ENCODE measurements around the gene SPNS3. TPM values are rescaled to one million over a fixed set of nuclear protein-coding genes. Genes with fewer than 3 reads are reported as not detected.

SPNS3 gene
- total RNA-seq, 1 donor from 2014 or later: not detected

- DNase-seq (ENCODE audit: low read depth) (no peak), FAIRE-seq (no peak)
- Histone ChIP-seq H3K36me3 (ENCODE audit: control insufficient read depth, insufficient read depth, low read length) (no peaks in the 10 kb centered on the region), H3K27me3 (ENCODE audit: control insufficient read depth, insufficient read depth, low read length) (peaks cover 3% of the 10 kb centered on the region), H3K4me3 (ENCODE audit: low read depth, low read length) (no peak overlapping the region)
- no peak for TF ChIP-seq CTCF (IDR thresholded peaks at IDR 0.05; ENCODE audit: insufficient read depth, low read length, severe bottlenecking)
Observed at GRCh38 chr17:4445731-4446130, 12.0 kb downstream of the SPNS3 start.

DNA sequence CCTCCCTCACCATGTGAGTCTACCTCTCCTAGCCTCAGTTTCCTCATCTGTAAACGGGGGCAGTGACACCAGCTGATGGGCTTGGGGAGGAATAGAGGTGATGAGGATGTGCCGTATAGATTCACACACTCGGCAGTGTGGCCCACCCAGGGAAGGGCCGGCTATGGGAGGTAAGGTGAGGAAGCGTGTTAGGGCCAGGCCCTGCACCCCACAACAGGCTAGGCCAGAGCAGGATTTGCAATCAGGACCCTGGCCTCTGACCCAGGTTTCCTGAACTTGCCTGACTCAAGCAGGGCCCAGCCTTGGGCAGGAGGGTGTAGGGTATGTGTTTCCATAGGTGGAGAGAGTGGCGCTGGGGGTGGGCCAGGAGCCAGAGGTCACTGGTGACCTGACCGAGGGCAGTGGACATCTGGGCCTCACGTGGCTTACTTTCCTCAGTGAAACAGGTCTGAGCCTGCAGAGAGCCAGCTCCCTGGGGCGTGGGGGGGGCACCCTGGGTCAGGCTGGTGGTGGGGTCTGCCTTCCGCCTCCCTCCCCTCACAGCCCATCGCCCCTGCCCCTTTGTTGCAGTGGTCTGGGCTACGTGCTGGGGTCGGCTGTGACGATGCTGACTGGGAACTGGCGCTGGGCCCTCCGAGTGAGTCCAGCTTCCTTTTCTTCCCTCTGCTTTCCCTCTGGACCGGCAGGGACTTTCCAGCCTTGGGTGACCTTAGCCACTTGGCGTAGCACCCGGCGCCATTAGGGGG, 12.8 kb downstream of the SPNS3 start:
- no peak for TF ChIP-seq CTCF (IDR thresholded peaks at IDR 0.05; ENCODE audit: insufficient read depth, low read length, severe bottlenecking)
- no peak overlapping the region for H3K4me3 ChIP-seq (ENCODE audit: low read depth, low read length)
- DNase-seq (ENCODE audit: low read depth) (no peak), FAIRE-seq (no peak)
- H3K36me3 ChIP-seq (ENCODE audit: control insufficient read depth, insufficient read depth, low read length): no peaks in the 10 kb centered on the region
- peaks cover 4% of the 10 kb centered on the region for H3K27me3 ChIP-seq (ENCODE audit: control insufficient read depth, insufficient read depth, low read length)

- Histone ChIP-seq H3K4me3 (ENCODE audit: low read depth, low read length) (no peak overlapping the region), H3K27me3 (ENCODE audit: control insufficient read depth, insufficient read depth, low read length) (peaks cover 5% of the 10 kb centered on the region), H3K36me3 (ENCODE audit: control insufficient read depth, insufficient read depth, low read length) (no peaks in the 10 kb centered on the region)
- no peak for TF ChIP-seq CTCF (IDR thresholded peaks at IDR 0.05; ENCODE audit: insufficient read depth, low read length, severe bottlenecking)
- FAIRE-seq (no peak), DNase-seq (ENCODE audit: low read depth) (peak; percentile 15)
Observed at GRCh38 chr17:4448197-4448980, 14.6 kb downstream of the SPNS3 start.

- Histone ChIP-seq H3K27me3 (ENCODE audit: control insufficient read depth, insufficient read depth, low read length) (peaks cover 5% of the 10 kb centered on the region), H3K4me3 (ENCODE audit: low read depth, low read length) (no peak overlapping the region), H3K36me3 (ENCODE audit: control insufficient read depth, insufficient read depth, low read length) (no peaks in the 10 kb centered on the region)
- no peak for FAIRE-seq
- DNase-seq (ENCODE audit: low read depth): no peak
- TF ChIP-seq CTCF (IDR thresholded peaks at IDR 0.05; ENCODE audit: insufficient read depth, low read length, severe bottlenecking): no peak
Observed at GRCh38 chr17:4449736-4450135, 16.0 kb downstream of the SPNS3 start.

- no peak for TF ChIP-seq CTCF (IDR thresholded peaks at IDR 0.05; ENCODE audit: insufficient read depth, low read length, severe bottlenecking)
- Histone ChIP-seq H3K27me3 (ENCODE audit: control insufficient read depth, insufficient read depth, low read length) (peaks cover 5% of the 10 kb centered on the region), H3K36me3 (ENCODE audit: control insufficient read depth, insufficient read depth, low read length) (no peaks in the 10 kb centered on the region), H3K4me3 (ENCODE audit: low read depth, low read length) (no peak overlapping the region)
- no peak for DNase-seq (ENCODE audit: low read depth)
- FAIRE-seq: no peak
Observed at GRCh38 chr17:4450710-4451316, 17.1 kb downstream of the SPNS3 start.

All from bronchial epithelial cell (primary cell).